NT2/D1 (cell line): ENCODE results near the gene C11orf24.
A peak's percentile ranks its signal among the peaks of the same experiment; 100 is the strongest.

ENCODE experiments used
- DNase-seq: peaks from one replicate; pipeline ENCODE4 v3.0.0-alpha.2; 2011; ENCODE audit warnings: low read depth, low spot score
- H3K27me3 ChIP-seq: 2 replicates; pipeline ENCODE4 v1.6.0; 2011; ENCODE audit warnings: mild to moderate bottlenecking; ENCODE audit not compliant: insufficient read length, insufficient read depth
- H3K36me3 ChIP-seq: 2 replicates; pipeline ENCODE4 v1.6.1; 2011; ENCODE audit warnings: mild to moderate bottlenecking, low read length, mixed read lengths; ENCODE audit not compliant: insufficient read depth, insufficient read length
- H3K4me1 ChIP-seq: 2 replicates; pipeline ENCODE4 v1.5.1; 2011; ENCODE audit not compliant: insufficient read depth, insufficient read length
- H3K4me3 ChIP-seq: 2 replicates; pipeline ENCODE4 v1.5.1; 2011; ENCODE audit warnings: low read depth; ENCODE audit not compliant: insufficient read length
- H3K9ac ChIP-seq: 2 replicates; pipeline ENCODE4 v1.6.0; 2011; ENCODE audit warnings: low read depth; ENCODE audit not compliant: insufficient read length
- H3K9me3 ChIP-seq: 2 replicates; pipeline ENCODE4 v1.5.1; 2011; ENCODE audit warnings: mild to moderate bottlenecking, low read length; ENCODE audit not compliant: insufficient read depth
- SUZ12 ChIP-seq: IDR thresholded peaks from 2 replicates; pipeline ENCODE4 v1.6.1; 2011; ENCODE audit not compliant: insufficient read length, insufficient read depth; ENCODE audit errors: extremely low read depth
- YY1 ChIP-seq: IDR thresholded peaks from 2 replicates; pipeline ENCODE4 v1.6.1; 2011; ENCODE audit not compliant: insufficient read length, insufficient read depth
- ZNF274 ChIP-seq: IDR thresholded peaks from 2 replicates; pipeline ENCODE4 v1.6.1; 2011; ENCODE audit warnings: mild to moderate bottlenecking, low read depth, low read length

Gene C11orf24

DNA sequence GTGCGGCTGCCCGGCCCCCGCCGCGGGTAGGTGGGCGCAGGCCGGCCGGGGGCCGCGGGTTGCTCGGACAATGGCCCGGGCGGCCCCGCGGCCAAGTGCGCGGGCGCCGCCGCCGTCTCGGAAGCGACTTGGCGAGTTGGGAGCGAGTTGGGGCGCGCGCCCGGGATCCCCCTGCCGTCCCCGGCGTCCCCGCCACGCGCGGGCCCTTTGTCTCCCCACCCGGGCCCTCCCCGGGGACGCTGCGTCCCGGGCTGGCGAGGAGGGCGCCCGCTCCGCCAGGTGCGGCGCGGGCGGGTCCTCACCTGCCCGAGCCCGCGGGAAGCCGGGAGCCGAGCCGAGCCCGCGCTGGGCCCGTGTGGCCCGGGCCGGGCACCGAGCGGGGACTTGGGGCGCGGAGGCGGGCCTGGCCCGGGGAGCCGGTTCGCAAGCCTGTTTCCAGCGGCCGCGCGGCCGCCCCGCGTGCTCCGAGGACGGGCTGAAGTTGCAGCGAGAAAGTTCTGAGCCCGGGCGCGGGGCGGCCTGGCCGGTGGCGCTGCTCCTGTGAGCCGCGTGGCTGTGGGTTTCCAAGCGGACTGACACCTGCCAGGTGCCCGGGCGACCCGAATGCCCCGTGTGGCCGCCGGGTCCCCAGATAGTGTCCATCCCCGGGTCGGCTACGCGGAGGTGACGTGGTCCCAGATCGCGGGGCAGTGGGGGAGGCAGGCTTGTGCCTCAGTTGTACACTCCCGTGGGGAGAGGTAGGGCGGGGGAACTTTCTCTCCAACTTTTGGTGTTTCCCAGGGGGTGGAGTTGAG is 41.2 kb upstream of the C11orf24 start:
- no peak for DNase-seq
- Histone ChIP-seq H3K9me3 (no peaks in the 10 kb centered on the region), H3K4me1 (peaks cover 32% of the 10 kb centered on the region), H3K27me3 (peaks cover 13% of the 10 kb centered on the region), H3K36me3 (no peaks in the 10 kb centered on the region), H3K4me3 (peak overlapping the region; percentile 72), H3K9ac (peak overlapping the region; percentile 69)
- TF ChIP-seq YY1: no peak
- no peak for TF ChIP-seq ZNF274
- TF ChIP-seq SUZ12: no peak

DNA sequence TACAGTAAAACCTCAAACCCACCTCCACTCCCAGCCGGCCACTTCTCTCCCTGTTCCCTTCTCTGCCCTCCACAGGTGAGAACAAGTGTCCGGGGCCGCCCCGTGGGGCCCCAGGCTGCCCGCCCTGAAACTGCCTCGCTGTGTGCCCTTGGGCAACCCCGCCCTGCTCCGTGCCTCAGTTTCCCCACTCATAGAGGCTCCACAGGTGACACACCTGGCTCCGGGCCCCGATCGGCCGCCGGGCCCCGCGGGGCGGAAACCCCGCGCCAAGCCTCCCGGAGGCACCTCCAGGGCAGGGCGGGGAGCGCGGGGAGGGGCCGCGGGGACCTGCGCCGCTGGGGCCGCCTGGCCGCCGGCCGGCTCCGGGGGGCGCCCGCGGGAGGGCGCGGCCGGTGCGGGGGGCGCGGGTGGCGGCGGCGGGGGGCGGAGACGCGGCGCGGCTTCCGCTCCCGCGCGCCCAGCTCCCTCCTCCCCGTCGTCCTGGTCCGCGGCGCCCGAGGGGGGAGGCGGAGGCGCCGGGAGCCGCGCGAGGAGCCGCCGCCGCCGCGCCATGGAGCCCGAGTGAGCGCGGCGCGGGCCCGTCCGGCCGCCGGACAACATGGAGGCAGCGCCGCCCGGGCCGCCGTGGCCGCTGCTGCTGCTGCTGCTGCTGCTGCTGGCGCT is 40.5 kb upstream of the C11orf24 start, which contains the start of gene LRP5:
Gene LRP5 (plus strand): TSS at position 475 of the 663 bp plus-strand sequence. CDS start 124 bp downstream, at position 599.
- Histone ChIP-seq H3K4me3 (peak within 1 kb of the TSS; percentile 72), H3K36me3 (no peaks in the 10 kb centered on the region), H3K27me3 (peaks cover 13% of the 10 kb centered on the region), H3K9ac (peak within 1 kb of the TSS; percentile 69), H3K4me1 (peaks cover 28% of the 10 kb centered on the region), H3K9me3 (no peaks in the 10 kb centered on the region)
- TF ChIP-seq YY1 (no peak), SUZ12 (no peak)
- no peak for DNase-seq

DNA sequence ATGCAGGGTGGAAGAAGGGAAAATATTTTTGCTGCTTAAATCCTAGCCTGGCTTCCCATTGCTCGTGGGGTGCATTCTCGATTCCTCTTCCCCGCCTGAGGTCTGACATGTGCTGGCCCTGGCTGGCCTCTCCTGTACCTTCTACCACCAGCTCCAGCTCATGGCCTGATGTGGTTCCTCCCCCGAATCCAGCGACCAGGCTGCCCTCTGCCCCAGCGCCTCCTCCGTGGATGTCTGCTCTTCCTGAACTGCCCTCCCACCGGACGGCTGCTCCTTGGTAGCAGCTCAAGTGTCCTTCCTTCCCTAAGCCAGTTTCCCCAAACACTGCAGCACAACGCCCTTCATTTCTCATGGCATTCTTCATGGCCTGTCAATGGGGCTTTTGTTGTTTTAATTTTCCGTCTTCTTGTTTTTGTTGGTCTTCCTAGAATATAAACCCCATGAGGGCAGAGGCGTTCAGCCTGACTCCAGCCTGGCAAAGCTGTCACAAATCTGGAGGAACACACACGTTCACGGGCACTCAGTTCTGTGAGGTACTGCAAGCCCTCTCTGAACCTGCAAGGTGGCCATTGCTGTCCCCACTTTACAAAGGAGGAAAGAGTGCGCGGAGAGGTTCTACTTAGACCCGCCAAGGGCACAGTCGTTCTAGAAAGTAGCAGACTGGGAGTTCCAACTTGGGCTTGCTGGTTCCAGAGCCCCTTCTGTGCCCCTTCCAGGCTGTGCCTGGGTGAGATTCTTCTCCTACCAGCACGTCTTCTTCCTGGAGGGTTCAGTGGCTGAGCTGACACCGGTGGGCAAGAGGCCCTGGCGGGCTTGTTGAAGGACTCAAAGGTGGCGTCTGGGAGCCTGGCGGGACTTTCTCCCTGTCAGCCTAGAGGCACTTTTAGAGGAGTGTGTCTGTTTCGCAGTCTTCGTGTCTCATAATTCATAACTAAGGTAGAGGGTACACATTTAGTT is 39.7 kb upstream of the C11orf24 start:
- Histone ChIP-seq H3K4me3 (no peak overlapping the region), H3K36me3 (no peaks in the 10 kb centered on the region), H3K9me3 (peaks cover 2% of the 10 kb centered on the region; the same call in 1 of the 2 replicates), H3K4me1 (peaks cover 20% of the 10 kb centered on the region), H3K9ac (peak overlapping the region; percentile 26), H3K27me3 (peaks cover 13% of the 10 kb centered on the region)
- DNase-seq: no peak
- TF ChIP-seq ZNF274 (no peak), SUZ12 (no peak), YY1 (no peak)

DNA sequence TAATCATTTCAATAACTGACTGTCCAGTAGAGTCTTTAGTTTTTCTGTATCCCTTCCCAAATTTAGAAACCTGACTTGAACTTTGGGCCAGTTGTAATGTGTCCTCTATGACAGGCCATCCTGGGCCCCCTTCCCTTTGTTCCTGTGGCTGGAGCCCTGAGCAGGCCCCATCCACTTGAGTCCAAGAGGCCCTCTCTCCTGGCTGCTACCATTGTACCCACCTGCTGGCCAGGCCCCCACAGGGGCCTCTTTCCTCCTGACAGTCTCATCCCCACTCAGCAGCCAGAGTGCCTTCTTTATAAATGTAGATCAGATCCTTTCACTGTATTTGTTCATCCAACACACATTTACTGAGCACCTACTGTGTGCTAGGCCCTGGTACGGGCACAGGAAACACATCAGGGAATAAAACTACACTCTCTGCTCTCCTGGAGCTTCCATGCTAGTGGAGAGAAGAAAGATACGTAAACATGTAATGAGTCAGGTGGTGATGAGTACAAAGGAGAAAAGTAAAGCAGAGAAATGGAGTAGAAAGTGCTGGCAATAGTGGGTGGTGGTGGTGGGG is 37.9 kb upstream of the C11orf24 start:
- DNase-seq: no peak
- Histone ChIP-seq H3K4me1 (peaks cover 14% of the 10 kb centered on the region), H3K9ac (no peak overlapping the region)

DNA sequence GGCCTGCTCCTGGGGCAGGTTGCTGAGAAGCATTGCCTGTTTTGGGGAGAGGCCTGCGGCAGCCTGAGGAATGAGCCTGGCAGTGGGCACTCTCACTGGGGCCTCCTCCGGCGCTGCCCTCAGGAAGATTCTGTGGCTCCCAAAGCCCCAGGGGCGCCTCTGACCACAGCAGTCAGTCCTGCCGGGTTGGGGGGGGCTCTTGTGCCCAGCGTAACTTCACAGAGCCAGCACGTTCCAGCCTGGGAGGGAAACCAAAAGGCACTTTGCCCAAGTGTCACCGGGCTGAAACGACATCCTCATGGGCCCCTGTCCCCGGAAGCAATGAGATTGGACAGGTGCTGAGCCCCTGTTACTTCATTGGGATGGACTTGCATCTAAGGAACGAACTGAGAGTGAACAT is 36.3 kb upstream of the C11orf24 start:
- TF ChIP-seq YY1: no peak
- TF ChIP-seq SUZ12: no peak
- TF ChIP-seq ZNF274: no peak
- Histone ChIP-seq H3K9ac (no peak overlapping the region), H3K4me1 (peaks cover 6% of the 10 kb centered on the region)

More for the DNA sequence above, 37.9 kb upstream of the C11orf24 start:
- Histone ChIP-seq H3K9me3 (peaks cover 13% of the 10 kb centered on the region; the same call in 1 of the 2 replicates), H3K27me3 (peaks cover 13% of the 10 kb centered on the region), H3K36me3 (no peaks in the 10 kb centered on the region), H3K4me3 (no peak overlapping the region)
- TF ChIP-seq YY1 (no peak), ZNF274 (no peak), SUZ12 (no peak)

DNA sequence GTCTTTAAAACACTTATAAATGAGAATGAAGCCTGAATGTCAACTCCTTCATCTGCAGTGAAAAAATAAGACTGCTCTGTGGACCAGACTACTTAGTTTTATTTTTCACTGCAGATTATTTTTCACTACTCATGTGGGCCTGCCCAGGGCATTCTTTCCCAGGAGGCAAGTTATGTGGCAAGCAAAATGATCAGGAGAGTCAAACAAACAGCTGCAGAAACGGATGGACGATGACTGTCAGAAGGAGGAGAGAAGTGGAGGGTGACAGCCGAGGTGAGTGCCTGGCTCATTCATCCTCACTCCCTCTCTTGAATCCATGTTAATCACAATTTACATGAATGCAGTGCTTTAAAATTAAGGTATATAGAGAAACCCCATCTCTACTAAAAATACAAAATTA is 34.9 kb upstream of the C11orf24 start:
- TF ChIP-seq YY1 (no peak), ZNF274 (no peak), SUZ12 (no peak)
- H3K4me3 ChIP-seq: no peak overlapping the region
- no peak overlapping the region for H3K9ac ChIP-seq
- no peaks in the 10 kb centered on the region for H3K36me3 ChIP-seq
- peaks cover 33% of the 10 kb centered on the region; the same call in 1 of the 2 replicates for H3K9me3 ChIP-seq
- H3K27me3 ChIP-seq: peaks cover under 1% of the 10 kb centered on the region
- DNase-seq: no peak
- H3K4me1 ChIP-seq: peaks cover 12% of the 10 kb centered on the region

More for the DNA sequence above, 36.3 kb upstream of the C11orf24 start:
- H3K36me3 ChIP-seq: no peaks in the 10 kb centered on the region
- DNase-seq: no peak
- H3K27me3 ChIP-seq: peaks cover 5% of the 10 kb centered on the region
- no peak overlapping the region for H3K4me3 ChIP-seq
- H3K9me3 ChIP-seq: peaks cover 29% of the 10 kb centered on the region; the same call in 1 of the 2 replicates
